Activated CD4-positive, alpha-beta T cell treated with anti-CD3 and anti-CD28 coated beads, Interleukin-2, amount 10 ng/mL, durations not matched to agents 24 days and 14 days (primary cell): ENCODE data around the gene NAALADL2. TPM values are rescaled to one million over a fixed set of nuclear protein-coding genes. Genes with fewer than 3 reads are reported as not detected.
"Not testable (repeated sequence)": the region's sequence is repeated elsewhere in the genome, so short reads cannot be mapped to it uniquely, and the experiment has no call there.

Experiments used
- DNase-seq: peaks from one replicate; pipeline ENCODE4 v3.0.0; 2022
- H3K27ac Mint-ChIP-seq: one replicate; pipeline ENCODE4 v1.8.0; 2022; ENCODE audit warnings: mild to moderate bottlenecking, mixed read lengths
- H3K27me3 Mint-ChIP-seq: one replicate; pipeline ENCODE4 v1.8.0; 2022; ENCODE audit warnings: mixed read lengths
- H3K36me3 Mint-ChIP-seq: one replicate; pipeline ENCODE4 v1.8.0; 2022; ENCODE audit warnings: low read depth, mild to moderate bottlenecking, mixed read lengths
- H3K4me1 Mint-ChIP-seq: one replicate; pipeline ENCODE4 v1.8.0; 2021; ENCODE audit warnings: mixed read lengths
- H3K4me3 Mint-ChIP-seq: one replicate; pipeline ENCODE4 v1.8.0; 2022; ENCODE audit warnings: mild to moderate bottlenecking, moderate library complexity, mixed read lengths
- H3K9me3 Mint-ChIP-seq: one replicate; pipeline ENCODE4 v1.8.0; 2021; ENCODE audit warnings: mixed read lengths
- intact Hi-C: fragments of 100-400 bp; cut with micrococcal nuclease; formaldehyde crosslinking; loops from one replicate; pipeline ENCODE4 v1.15.1; 2023
- total RNA-seq: library from RNA; stranded (reverse); gene quantifications from 2 replicates; pipeline ENCODE4 v1.2.3, GENCODE V29; 2022

The NAALADL2 gene
- total RNA-seq, 1 donor from 2014 or later, result not detected

DNA sequence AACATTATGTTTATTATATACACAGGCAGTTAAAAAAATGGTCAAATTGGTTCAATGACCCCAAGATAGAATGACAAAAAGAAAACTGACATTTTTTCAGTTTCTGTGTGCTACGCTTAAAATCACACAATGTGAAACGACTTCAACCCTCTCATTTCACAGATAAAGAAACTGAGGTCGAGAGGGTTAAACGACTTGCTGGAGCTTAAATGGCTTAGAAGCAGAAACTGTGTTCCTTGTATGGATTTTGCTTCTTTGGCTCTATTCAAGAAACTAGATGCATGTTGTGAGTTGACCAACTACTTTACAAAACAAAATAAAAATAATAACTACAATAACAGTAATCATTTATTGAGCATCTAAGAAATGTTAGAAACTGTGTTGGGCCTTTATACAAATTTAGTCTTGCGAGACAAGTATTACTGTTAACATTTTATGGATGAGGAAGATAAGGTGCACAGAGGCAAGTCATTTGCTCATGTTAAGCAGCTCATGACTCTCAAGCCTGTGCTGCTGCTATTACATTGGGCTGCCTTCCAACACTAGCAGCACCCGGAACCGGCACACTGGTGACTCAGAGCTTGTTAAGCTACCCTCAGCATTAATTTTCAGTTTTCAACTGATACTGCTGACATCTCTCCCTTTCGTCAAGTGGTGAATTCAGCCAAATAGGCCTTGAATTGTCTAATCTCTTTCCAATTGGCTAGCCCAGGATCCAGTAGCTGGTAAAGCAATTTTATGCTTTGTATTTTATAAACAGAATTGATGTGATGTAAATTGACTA lies 487.6 kb downstream of the NAALADL2 start:
- peaks cover 3% of the 10 kb centered on the region for H3K9me3 Mint-ChIP-seq
- intact Hi-C loops, result no loop called here
- no peak overlapping the region for H3K27ac Mint-ChIP-seq
- H3K4me1 Mint-ChIP-seq, result no peaks in the 10 kb centered on the region
- no peaks in the 10 kb centered on the region for H3K36me3 Mint-ChIP-seq
- no peak overlapping the region for H3K4me3 Mint-ChIP-seq
- DNase-seq, result no peak
- no peaks in the 10 kb centered on the region for H3K27me3 Mint-ChIP-seq

DNA sequence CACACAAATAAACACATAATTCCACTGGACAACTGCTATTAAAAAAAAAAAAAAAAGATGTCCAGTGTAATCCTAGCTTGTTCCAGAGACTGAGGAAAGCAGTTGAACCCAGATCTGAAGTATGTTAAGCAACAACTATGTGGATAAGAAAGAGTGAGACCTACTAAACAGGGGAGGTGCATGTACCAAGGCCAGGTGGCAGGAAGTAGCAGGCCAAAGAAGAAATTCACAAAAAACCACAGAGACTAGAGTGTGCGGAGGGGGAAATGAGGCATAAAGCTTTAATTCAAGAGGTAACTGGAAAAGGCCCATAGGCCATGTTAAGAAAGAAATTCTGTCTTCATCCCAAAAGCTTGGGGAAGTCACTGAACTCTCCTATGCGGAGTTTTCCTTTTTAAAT lies 490.0 kb downstream of the NAALADL2 start:
- H3K4me3 Mint-ChIP-seq, result no peak overlapping the region
- H3K27me3 Mint-ChIP-seq, result no peaks in the 10 kb centered on the region
- no peak overlapping the region for H3K27ac Mint-ChIP-seq
- peaks cover 3% of the 10 kb centered on the region for H3K9me3 Mint-ChIP-seq
- no peak for DNase-seq
- intact Hi-C loops, result no loop called here
- no peaks in the 10 kb centered on the region for H3K36me3 Mint-ChIP-seq
- H3K4me1 Mint-ChIP-seq, result no peaks in the 10 kb centered on the region

DNA sequence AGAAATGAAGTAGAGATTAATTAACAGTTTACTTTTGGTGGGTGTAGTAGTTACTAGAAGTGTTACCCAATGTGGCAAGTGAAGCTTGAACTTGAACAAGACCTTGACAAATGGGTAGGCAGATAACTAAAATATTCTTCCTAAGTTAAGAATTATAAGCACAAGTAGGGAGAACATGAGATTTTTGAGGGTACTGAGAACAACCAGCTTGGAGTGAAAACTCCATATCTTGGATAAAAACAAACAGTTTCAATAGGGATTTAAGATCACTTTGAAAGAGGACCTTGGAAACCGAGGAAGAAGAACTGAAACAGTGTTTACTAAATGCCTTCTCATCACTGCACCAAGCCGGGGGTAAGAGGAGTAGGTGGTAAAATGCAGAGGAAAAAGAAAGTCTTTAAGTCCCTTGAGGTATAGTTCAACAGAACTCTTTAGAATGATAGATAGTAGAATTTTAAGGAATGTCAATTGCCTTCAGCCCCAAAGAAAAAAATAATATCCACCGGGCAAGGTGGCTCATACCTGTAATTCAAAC lies 496.7 kb downstream of the NAALADL2 start:
- intact Hi-C loops, result no loop called here
- no peaks in the 10 kb centered on the region for H3K9me3 Mint-ChIP-seq
- DNase-seq, result no peak

DNA sequence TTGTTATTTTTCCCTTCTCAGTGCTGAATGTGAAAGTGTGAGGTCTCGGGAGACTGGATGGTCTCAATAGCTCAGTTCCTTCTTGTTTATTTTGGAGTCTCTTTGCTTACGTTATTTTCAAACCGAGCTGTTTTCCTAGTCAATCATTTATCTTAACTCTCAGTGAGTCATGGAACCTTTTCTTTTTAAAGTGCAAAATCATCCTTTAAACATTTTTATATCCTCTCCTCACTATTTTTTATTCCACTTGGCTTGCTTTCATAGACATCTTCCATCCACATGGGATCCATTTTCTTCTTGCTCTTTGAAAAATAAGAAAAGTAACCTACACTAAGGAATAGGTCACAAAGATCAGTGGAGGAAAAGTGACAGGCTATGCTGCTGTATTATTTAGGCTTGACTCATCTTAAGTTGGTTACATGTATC lies 497.8 kb downstream of the NAALADL2 start:
- Mint-ChIP-seq H3K27me3 (no peaks in the 10 kb centered on the region), H3K4me3 (no peak overlapping the region), H3K27ac (no peak overlapping the region), H3K4me1 (no peaks in the 10 kb centered on the region), H3K36me3 (no peaks in the 10 kb centered on the region), H3K9me3 (peaks cover 4% of the 10 kb centered on the region)
- intact Hi-C loops, result no loop called here
- DNase-seq, result no peak

More for the DNA sequence above, 496.7 kb downstream of the NAALADL2 start:
- H3K4me3 Mint-ChIP-seq, result no peak overlapping the region
- H3K4me1 Mint-ChIP-seq, result no peaks in the 10 kb centered on the region
- no peaks in the 10 kb centered on the region for H3K36me3 Mint-ChIP-seq
- no peaks in the 10 kb centered on the region for H3K27me3 Mint-ChIP-seq
- H3K27ac Mint-ChIP-seq, result no peak overlapping the region

DNA sequence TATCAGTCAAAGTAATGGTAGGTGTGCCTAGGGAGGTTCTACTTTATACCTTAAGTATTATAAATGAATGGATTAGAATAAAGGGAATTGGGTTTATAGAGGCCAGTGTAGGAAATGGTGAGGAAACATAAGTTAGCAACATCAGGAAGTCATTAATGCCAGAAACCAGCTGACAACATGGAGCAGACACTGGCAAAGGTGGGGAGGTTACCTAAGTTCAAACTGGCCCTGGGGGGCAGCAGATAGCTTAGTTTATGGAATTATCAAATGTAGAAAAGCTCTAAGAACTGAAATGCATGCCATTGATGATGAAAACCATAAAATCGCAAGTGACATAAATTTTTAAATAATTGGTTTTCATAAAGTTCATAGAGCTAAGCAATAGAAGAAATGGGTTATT lies 498.6 kb downstream of the NAALADL2 start:
- peaks cover 5% of the 10 kb centered on the region for H3K9me3 Mint-ChIP-seq
- H3K27me3 Mint-ChIP-seq, result no peaks in the 10 kb centered on the region
- no peak overlapping the region for H3K27ac Mint-ChIP-seq
- DNase-seq, result no peak
- intact Hi-C loops, result no loop called here
- no peaks in the 10 kb centered on the region for H3K36me3 Mint-ChIP-seq
- no peaks in the 10 kb centered on the region for H3K4me1 Mint-ChIP-seq
- H3K4me3 Mint-ChIP-seq, result no peak overlapping the region

DNA sequence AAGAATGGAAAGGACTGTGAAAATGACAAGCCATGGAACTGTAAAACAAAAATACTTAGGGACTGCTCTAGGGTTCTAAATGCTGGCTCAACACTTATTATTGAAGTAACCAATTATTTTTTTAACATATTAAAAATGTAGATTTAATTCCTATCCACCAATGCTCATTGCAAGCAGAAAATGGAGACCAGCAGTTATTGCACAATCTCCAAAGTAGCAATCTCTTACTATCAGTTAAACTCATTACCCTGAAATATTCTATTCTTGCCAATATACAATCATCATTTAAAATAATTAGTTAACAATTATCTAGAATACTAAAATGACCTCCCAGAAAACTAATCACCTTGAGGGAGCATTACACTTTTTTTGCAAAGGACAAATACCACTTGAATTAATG lies 499.8 kb downstream of the NAALADL2 start:
- DNase-seq, result no peak
- Mint-ChIP-seq H3K27ac (no peak overlapping the region), H3K27me3 (no peaks in the 10 kb centered on the region), H3K4me3 (no peak overlapping the region), H3K36me3 (no peaks in the 10 kb centered on the region), H3K9me3 (peaks cover 8% of the 10 kb centered on the region), H3K4me1 (no peaks in the 10 kb centered on the region)
- intact Hi-C loops, result no loop called here

DNA sequence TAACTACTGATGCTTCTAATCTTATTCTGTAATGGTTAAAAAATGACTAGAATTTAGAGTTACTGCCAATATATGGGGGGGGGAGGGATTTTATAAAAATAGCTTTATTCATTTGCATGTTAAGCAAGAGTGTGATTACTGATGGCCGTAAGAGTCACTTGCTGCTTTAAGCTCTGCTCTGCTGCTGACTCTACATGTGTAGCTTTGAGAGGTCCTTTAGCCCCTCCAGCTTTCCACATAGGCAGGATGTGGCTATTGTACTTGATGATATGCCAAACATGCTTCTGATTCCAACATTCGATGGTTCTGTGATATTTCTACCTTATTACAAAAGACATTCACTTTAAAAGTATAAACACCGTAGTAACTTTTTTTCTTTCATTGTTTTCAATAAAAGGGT lies 511.3 kb downstream of the NAALADL2 start:
- H3K36me3 Mint-ChIP-seq, H3K4me3 Mint-ChIP-seq, intact Hi-C loops, H3K27me3 Mint-ChIP-seq, H3K4me1 Mint-ChIP-seq, H3K27ac Mint-ChIP-seq, DNase-seq, H3K9me3 Mint-ChIP-seq: not testable (repeated sequence)

DNA sequence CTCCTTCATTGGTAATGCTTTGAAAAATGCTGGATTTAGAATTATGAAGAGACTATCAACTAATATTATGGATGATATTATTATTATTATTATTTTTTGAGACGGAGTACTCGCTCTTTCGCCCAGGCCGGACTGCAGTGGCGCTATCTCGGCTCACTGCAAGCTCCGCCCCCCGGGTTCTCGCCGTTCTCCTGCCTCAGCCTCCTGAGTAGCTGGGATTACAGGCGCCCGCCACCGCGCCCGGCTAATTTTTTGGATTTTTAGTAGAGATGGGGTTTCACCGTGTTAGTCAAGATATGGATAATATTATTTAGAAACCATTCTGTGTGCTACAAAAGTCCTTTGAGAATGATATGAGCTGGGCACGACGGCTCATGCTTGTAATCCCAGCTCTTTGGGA lies 512.1 kb downstream of the NAALADL2 start:
- H3K27ac Mint-ChIP-seq, intact Hi-C loops, H3K27me3 Mint-ChIP-seq, H3K36me3 Mint-ChIP-seq, DNase-seq, H3K4me1 Mint-ChIP-seq, H3K4me3 Mint-ChIP-seq, H3K9me3 Mint-ChIP-seq: not testable (repeated sequence)

DNA sequence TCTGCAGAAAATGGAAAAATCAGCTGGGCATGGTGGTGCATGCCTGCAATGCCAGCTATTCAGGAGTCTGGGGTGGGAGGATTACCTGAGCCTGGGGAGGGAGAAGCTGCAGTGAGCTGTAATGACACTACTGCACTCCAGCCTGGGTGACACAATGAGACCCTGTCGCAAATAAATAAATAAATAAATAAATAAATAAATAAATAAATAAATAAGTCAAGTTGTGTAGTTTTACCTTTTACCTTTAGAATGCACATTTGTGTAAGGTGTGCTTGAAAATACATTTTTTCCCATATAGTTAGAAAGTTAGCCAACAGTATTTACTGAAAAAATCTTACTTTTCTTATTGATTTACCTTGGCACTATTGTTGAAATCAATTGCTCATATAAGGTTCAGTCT lies 515.6 kb downstream of the NAALADL2 start:
- intact Hi-C loops, result no loop called here
- H3K4me3 Mint-ChIP-seq, result no peak overlapping the region
- no peak for DNase-seq
- H3K4me1 Mint-ChIP-seq, result no peaks in the 10 kb centered on the region
- no peaks in the 10 kb centered on the region for H3K9me3 Mint-ChIP-seq
- no peaks in the 10 kb centered on the region for H3K36me3 Mint-ChIP-seq
- H3K27me3 Mint-ChIP-seq, result no peaks in the 10 kb centered on the region
- H3K27ac Mint-ChIP-seq, result no peak overlapping the region

DNA sequence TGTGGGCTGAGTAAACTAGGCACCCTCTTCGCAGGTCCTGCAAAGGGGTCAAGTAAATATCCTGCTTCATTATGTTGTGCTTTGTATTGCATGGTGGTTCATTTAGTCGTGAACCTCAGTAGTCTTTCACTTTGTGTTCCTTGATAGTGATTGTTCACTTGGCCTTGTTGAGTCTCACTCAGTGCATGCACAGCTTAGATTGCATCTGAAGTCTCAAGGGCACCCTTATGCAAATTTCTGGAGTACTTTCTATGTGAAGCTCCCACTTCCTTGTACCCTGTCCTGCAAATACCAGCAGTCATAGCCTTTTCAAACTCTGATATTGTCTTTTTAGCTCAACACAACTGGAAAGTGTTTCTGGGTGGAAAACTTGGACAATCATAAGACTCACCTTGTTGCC lies 519.2 kb downstream of the NAALADL2 start:
- no peak for DNase-seq
- H3K36me3 Mint-ChIP-seq, result no peaks in the 10 kb centered on the region
- intact Hi-C loops, result no loop called here
- no peak overlapping the region for H3K4me3 Mint-ChIP-seq
- no peaks in the 10 kb centered on the region for H3K9me3 Mint-ChIP-seq
- no peak overlapping the region for H3K27ac Mint-ChIP-seq
- H3K4me1 Mint-ChIP-seq, result no peaks in the 10 kb centered on the region
- H3K27me3 Mint-ChIP-seq, result no peaks in the 10 kb centered on the region

DNA sequence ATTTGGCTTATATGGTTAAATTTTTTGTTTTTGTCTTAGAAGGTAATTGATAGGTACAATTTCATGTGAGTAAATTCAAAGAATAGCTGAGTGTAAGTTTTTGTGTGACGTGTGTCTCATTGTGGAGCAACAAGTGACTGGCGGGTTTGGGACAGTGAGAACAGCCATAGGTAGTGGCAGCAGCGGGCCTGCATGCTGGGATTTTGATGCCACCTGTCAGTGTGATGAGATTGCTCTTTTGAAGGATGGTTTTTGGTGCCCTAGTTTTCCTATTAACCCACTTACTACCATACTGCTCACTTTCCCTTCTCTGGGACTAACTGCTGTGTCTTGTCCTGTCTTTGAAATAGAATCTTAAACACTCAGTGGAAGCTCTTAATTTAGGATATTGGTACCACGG lies 522.6 kb downstream of the NAALADL2 start:
- intact Hi-C loops, result no loop called here
- no peak overlapping the region for H3K27ac Mint-ChIP-seq

DNA sequence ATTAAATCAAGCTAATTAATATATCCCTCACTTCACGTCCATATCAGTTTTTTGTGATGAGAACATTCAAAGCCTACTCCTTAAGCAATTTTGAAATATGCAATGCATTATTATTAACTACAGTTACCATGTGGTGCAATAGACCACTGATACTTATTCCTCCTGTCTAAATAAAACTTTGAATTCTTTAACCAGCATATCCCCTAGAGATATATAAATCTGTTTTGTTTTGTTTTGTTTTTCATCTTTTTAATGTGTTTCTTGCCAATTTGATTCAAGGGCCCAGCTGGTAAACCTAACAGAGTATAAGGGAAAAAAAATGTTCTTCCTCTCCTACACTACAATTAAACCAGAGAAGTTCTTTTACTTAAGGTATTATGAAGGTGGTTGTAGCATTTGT lies 524.2 kb downstream of the NAALADL2 start:
- no peak overlapping the region for H3K27ac Mint-ChIP-seq
- no peak overlapping the region for H3K4me3 Mint-ChIP-seq
- intact Hi-C loops, result no loop called here
- H3K4me1 Mint-ChIP-seq, result no peaks in the 10 kb centered on the region
- H3K9me3 Mint-ChIP-seq, result no peaks in the 10 kb centered on the region
- H3K27me3 Mint-ChIP-seq, result no peaks in the 10 kb centered on the region
- no peak for DNase-seq
- H3K36me3 Mint-ChIP-seq, result no peaks in the 10 kb centered on the region

More for the DNA sequence above, 522.6 kb downstream of the NAALADL2 start:
- Mint-ChIP-seq H3K4me1 (no peaks in the 10 kb centered on the region), H3K27me3 (no peaks in the 10 kb centered on the region), H3K36me3 (no peaks in the 10 kb centered on the region), H3K9me3 (no peaks in the 10 kb centered on the region), H3K4me3 (no peak overlapping the region)
- no peak for DNase-seq

DNA sequence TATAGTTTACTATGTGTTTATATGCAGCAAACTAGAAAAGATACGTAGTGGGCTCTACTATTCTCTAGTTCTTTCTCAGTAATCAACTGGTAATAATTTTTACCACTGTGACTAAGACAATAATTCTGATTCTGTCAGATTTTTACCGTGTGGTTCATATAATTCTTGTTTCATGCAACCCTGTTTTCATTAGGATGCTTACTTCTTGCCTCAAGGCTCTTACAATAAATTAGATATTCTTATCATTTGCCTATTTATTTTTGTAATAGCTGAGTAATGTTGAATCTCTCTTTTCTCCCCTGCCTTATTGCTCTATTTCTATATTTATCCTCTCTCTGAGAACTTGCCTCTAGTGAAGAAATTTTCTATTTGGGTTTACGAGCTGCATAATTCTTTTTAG lies 524.7 kb downstream of the NAALADL2 start:
- DNase-seq, result no peak
- intact Hi-C loops, result no loop called here
- H3K4me1 Mint-ChIP-seq, result no peaks in the 10 kb centered on the region
- H3K27me3 Mint-ChIP-seq, result no peaks in the 10 kb centered on the region
- no peak overlapping the region for H3K4me3 Mint-ChIP-seq
- no peaks in the 10 kb centered on the region for H3K36me3 Mint-ChIP-seq
- no peak overlapping the region for H3K27ac Mint-ChIP-seq
- H3K9me3 Mint-ChIP-seq, result no peaks in the 10 kb centered on the region

DNA sequence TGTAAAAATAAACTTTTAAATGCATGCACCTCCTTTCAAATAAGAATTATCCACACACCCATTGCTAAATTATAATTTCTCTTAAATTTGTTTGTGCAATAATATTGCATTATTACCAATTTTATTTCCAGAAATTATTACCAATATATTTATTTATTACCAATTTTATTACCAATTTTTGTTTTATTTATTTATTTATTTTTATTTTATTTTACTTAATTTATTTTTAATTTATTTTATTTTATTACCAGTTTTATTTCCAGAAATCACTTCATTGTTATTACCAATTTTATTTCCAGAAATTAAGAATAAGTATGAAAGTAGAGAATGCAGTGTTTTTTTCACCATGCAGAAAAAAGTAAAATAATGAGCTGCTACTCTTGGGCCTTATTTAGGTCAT lies 525.4 kb downstream of the NAALADL2 start:
- no peak overlapping the region for H3K27ac Mint-ChIP-seq
- intact Hi-C loops, result no loop called here
- H3K9me3 Mint-ChIP-seq, result no peaks in the 10 kb centered on the region
- no peak overlapping the region for H3K4me3 Mint-ChIP-seq
- no peaks in the 10 kb centered on the region for H3K27me3 Mint-ChIP-seq
- H3K36me3 Mint-ChIP-seq, result no peaks in the 10 kb centered on the region
- DNase-seq, result no peak
- no peaks in the 10 kb centered on the region for H3K4me1 Mint-ChIP-seq

DNA sequence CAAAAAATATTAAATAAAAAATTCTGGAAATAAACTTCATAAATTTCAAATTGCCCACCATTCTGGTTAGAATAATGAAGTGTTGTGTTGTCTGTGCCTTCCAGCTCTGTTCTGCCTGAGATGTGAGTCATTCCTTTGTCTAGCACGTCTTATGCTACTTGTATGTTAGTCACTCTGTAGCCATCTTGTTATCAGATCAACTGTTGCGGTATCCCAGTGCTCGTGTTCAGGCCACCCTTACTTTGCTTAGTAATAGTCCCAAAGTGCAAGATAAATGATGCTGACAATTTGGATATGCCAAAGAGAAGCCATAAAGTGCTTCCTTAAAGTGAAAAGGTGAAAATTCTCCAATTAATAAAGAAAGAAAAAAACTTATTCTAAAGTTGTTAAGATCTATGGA lies 527.5 kb downstream of the NAALADL2 start:
- DNase-seq, result no peak
- no peaks in the 10 kb centered on the region for H3K9me3 Mint-ChIP-seq
- H3K36me3 Mint-ChIP-seq, result no peaks in the 10 kb centered on the region
- H3K4me1 Mint-ChIP-seq, result no peaks in the 10 kb centered on the region
- intact Hi-C loops, result no loop called here
- H3K27ac Mint-ChIP-seq, result no peak overlapping the region
- no peak overlapping the region for H3K4me3 Mint-ChIP-seq
- H3K27me3 Mint-ChIP-seq, result no peaks in the 10 kb centered on the region
